AG09319 (cell line): ENCODE data around the gene CALD1.

Source experiments
- DNase-seq: peaks from one replicate; pipeline ENCODE4 v3.0.0-alpha.2; 2010; ENCODE audit warnings: low read depth; ENCODE audit errors: extremely low read depth
- CTCF ChIP-seq: IDR thresholded peaks from 2 replicates; pipeline ENCODE4 v1.5.1; 2011; ENCODE audit warnings: low read depth, mild to moderate bottlenecking, inconsistent platforms, low read length, moderate library complexity

Gene CALD1

GRCh38 chr7:134949171-134949570, 169.7 kb downstream of the CALD1 start:
- no peak for DNase-seq
- TF ChIP-seq CTCF: no peak

GRCh38 chr7:134954197-134955082, 175.0 kb downstream of the CALD1 start:
- TF ChIP-seq CTCF: peak; percentile 37
- no peak for DNase-seq

GRCh38 chr7:134957005-134957404, 177.6 kb downstream of the CALD1 start:
- DNase-seq: no peak
- no peak for TF ChIP-seq CTCF

- no peak for DNase-seq
- no peak for TF ChIP-seq CTCF
These were observed 180.4 kb downstream of the CALD1 start for GRCh38 chr7:134959810-134960209.

GRCh38 chr7:134962270-134962780, 182.9 kb downstream of the CALD1 start:
- DNase-seq: no peak
- no peak; the same call in 1 of the 2 replicates for TF ChIP-seq CTCF

GRCh38 chr7:134963036-134963435, 183.6 kb downstream of the CALD1 start:
- TF ChIP-seq CTCF: no peak
- no peak for DNase-seq

- no peak for TF ChIP-seq CTCF
- no peak for DNase-seq
These were observed 187.3 kb downstream of the CALD1 start for GRCh38 chr7:134966691-134967090.
